Caco-2 (cell line): ENCODE data around the gene GALNT17. TPM values are rescaled to one million over a fixed set of nuclear protein-coding genes. Genes with fewer than 3 reads are reported as not detected.

Source experiments
- BruUV-seq: library from RNA; stranded (reverse); fragments of 400-500 nt; replicated peaks from 2 replicates; lab custom pipeline; 2021; lab: Mats Ljungman, UMichigan
- CTCF ChIA-PET: fragments of 300-600 bp; sonication (Branson Sonifier 250); formaldehyde crosslinking; loops from one replicate; lab custom pipeline; 2022; ENCODE audit warnings: antibody characterized with exemption; lab: Charles Lee
- POLR2A ChIA-PET: fragments of 300-600 bp; sonication (Branson Sonifier 250); formaldehyde crosslinking; loops from one replicate; lab custom pipeline; 2022; ENCODE audit warnings: antibody characterized with exemption; lab: Charles Lee
- DNase-seq, 2 experiments: peaks; one replicate each; pipeline versions ENCODE4 v3.0.0 to v3.0.0-alpha.2; 2020 to 2022
- H3K27me3 ChIP-seq: replicated peaks from 2 replicates; pipeline ENCODE4 v1.6.0; 2011; ENCODE audit warnings: low read length; ENCODE audit not compliant: control insufficient read depth, insufficient read depth
- H3K36me3 ChIP-seq: 2 replicates; pipeline ENCODE4 v1.5.1; 2011; ENCODE audit warnings: low read length; ENCODE audit not compliant: control insufficient read depth, insufficient read depth
- H3K4me1 ChIP-seq: fragments of 250-450 bp; sonication (Bioruptor Pico); 2 replicates; pipeline ENCODE4 v1.5.1; 2020; ENCODE audit warnings: mild to moderate bottlenecking
- H3K4me3 ChIP-seq: 2 replicates; pipeline ENCODE4 v1.5.1; 2011; ENCODE audit warnings: low read depth, mild to moderate bottlenecking, control low read depth, low read length
- H3K9me3 ChIP-seq: fragments of 250-450 bp; sonication (Bioruptor Pico); 2 replicates; pipeline ENCODE4 v1.5.1; 2020; ENCODE audit warnings: mild to moderate bottlenecking, moderate library complexity
- H3K27ac Mint-ChIP-seq: one replicate; pipeline ENCODE4 v1.8.0; 2022; ENCODE audit warnings: mixed read lengths; ENCODE audit not compliant: unreplicated experiment
- H3K27me3 Mint-ChIP-seq: one replicate; pipeline ENCODE4 v1.8.0; 2022; ENCODE audit warnings: mixed read lengths; ENCODE audit not compliant: insufficient read depth, unreplicated experiment
- H3K36me3 Mint-ChIP-seq: one replicate; pipeline ENCODE4 v1.8.0; 2022; ENCODE audit warnings: mild to moderate bottlenecking, mixed read lengths; ENCODE audit not compliant: insufficient read depth, unreplicated experiment
- H3K4me1 Mint-ChIP-seq: one replicate; pipeline ENCODE4 v1.8.0; 2022; ENCODE audit warnings: low read depth, mixed read lengths; ENCODE audit not compliant: unreplicated experiment
- H3K4me3 Mint-ChIP-seq: one replicate; pipeline ENCODE4 v1.8.0; 2022; ENCODE audit warnings: mild to moderate bottlenecking, moderate library complexity, mixed read lengths; ENCODE audit not compliant: unreplicated experiment
- H3K9me3 Mint-ChIP-seq: one replicate; pipeline ENCODE4 v1.8.0; 2022; ENCODE audit warnings: mixed read lengths; ENCODE audit not compliant: unreplicated experiment
- intact Hi-C: fragments of 100-400 bp; cut with micrococcal nuclease; formaldehyde crosslinking; loops from one replicate; pipeline ENCODE4 v1.10.0; 2022; ENCODE audit not compliant: unreplicated experiment
- total RNA-seq: library from RNA; stranded (reverse); gene quantifications from 2 replicates; pipeline ENCODE4 v1.2.3, GENCODE V29; 2022
- TF ChIP-seq, protein P1 (sequence below), 2 experiments: fragments of 200-600 bp in 1 of 2; IDR thresholded peaks; 1 replicate in 1 of 2; 2 replicates in 1 of 2; pipeline versions ENCODE4 v1.5.1 to v1.8.0; 2011 to 2022; ENCODE audit warnings: antibody characterized with exemption in 1 of 2, control low read depth in 1 of 2, inconsistent platforms in 1 of 2, low read depth in 1 of 2, low read length in 1 of 2, mild to moderate bottlenecking in 1 of 2, moderate library complexity in 1 of 2; ENCODE audit not compliant: insufficient read depth in 1 of 2, severe bottlenecking in 1 of 2, unreplicated experiment in 1 of 2

The GALNT17 gene
- total RNA-seq, 1 experiment from 2014 or later, result not detected

DNA sequence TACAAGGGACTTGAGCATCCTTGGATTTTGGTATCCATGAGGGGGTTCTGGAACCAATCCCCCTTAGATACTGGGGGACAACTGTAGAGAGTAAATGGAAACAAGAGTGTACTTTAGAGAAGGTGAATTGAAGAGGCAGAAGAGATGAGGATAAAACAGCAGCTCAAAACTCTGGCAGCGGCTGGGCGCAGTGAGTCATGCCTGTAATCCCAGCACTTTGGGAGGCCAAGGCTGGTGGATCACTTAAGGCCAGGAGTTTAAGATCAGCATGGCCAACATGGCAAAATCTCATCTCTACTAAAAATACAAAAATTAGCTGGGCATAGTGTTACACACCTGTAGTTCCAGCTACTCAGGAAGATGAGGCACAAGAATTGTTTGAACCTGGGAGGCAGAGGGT is 218.7 kb downstream of the GALNT17 start:
- peaks cover 35% of the 10 kb centered on the region for H3K9me3 Mint-ChIP-seq
- CTCF ChIA-PET, result no interaction called here
- 0 out of 2 replicates have a peak, but pooled peaks cover 3% of the 10 kb centered on the region for H3K9me3 ChIP-seq
- TF ChIP-seq, protein P1, sequence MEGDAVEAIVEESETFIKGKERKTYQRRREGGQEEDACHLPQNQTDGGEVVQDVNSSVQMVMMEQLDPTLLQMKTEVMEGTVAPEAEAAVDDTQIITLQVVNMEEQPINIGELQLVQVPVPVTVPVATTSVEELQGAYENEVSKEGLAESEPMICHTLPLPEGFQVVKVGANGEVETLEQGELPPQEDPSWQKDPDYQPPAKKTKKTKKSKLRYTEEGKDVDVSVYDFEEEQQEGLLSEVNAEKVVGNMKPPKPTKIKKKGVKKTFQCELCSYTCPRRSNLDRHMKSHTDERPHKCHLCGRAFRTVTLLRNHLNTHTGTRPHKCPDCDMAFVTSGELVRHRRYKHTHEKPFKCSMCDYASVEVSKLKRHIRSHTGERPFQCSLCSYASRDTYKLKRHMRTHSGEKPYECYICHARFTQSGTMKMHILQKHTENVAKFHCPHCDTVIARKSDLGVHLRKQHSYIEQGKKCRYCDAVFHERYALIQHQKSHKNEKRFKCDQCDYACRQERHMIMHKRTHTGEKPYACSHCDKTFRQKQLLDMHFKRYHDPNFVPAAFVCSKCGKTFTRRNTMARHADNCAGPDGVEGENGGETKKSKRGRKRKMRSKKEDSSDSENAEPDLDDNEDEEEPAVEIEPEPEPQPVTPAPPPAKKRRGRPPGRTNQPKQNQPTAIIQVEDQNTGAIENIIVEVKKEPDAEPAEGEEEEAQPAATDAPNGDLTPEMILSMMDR (IDR thresholded peaks at IDR 0.05; ENCODE audit: insufficient read depth in 1 of 2, low read depth in 1 of 2, low read length in 1 of 2, severe bottlenecking in 1 of 2, unreplicated experiment in 1 of 2), result no peak
- H3K4me1 ChIP-seq, result no peaks in the 10 kb centered on the region
- H3K27me3 Mint-ChIP-seq, result no peaks in the 10 kb centered on the region
- no peaks in the 10 kb centered on the region for H3K36me3 ChIP-seq
- H3K4me1 Mint-ChIP-seq, result no peaks in the 10 kb centered on the region
- H3K4me3 ChIP-seq, result no peak overlapping the region
- intact Hi-C loops, result no loop called here
- no peaks in the 10 kb centered on the region for H3K36me3 Mint-ChIP-seq
- H3K27me3 ChIP-seq, result no peaks in the 10 kb centered on the region
- POLR2A ChIA-PET, result no interaction called here
- DNase-seq, result no peak
- no peak overlapping the region for H3K4me3 Mint-ChIP-seq
- no peak overlapping the region for H3K27ac Mint-ChIP-seq
- no TSS peak for BruUV-seq

DNA sequence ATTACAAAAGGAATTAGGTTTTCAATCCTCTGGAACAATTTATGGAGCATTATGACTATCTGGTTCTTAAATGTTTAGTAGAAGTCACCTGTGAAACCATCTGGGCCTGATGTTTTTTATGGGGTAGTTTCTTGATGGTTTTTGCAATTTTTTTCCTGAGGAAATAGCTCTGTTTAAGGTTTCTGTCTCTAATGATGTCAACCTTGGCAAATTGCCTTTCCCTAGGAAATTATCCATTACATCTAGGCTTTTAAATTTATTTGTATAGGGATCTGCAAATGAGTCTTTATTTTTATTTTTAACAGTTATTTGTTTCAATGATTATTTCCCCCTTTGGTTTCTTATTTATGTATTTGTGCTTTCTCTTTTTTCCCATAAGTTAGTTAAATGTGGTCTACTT is 222.8 kb downstream of the GALNT17 start:
- intact Hi-C loops, result no loop called here
- DNase-seq, result no peak
- Mint-ChIP-seq H3K9me3 (peaks cover 35% of the 10 kb centered on the region), H3K27ac (no peak overlapping the region), H3K4me3 (no peak overlapping the region), H3K4me1 (no peaks in the 10 kb centered on the region), H3K36me3 (no peaks in the 10 kb centered on the region), H3K27me3 (no peaks in the 10 kb centered on the region)
- Histone ChIP-seq H3K4me1 (no peaks in the 10 kb centered on the region), H3K27me3 (no peaks in the 10 kb centered on the region), H3K36me3 (no peaks in the 10 kb centered on the region), H3K4me3 (no peak overlapping the region), H3K9me3 (0 out of 2 replicates have a peak, but pooled peaks cover 3% of the 10 kb centered on the region)
- BruUV-seq, result no TSS peak
- POLR2A ChIA-PET, result no interaction called here
- CTCF ChIA-PET, result no interaction called here
- TF ChIP-seq, protein P1 (IDR thresholded peaks at IDR 0.05; ENCODE audit: insufficient read depth in 1 of 2, low read depth in 1 of 2, low read length in 1 of 2, severe bottlenecking in 1 of 2, unreplicated experiment in 1 of 2), result no peak

DNA sequence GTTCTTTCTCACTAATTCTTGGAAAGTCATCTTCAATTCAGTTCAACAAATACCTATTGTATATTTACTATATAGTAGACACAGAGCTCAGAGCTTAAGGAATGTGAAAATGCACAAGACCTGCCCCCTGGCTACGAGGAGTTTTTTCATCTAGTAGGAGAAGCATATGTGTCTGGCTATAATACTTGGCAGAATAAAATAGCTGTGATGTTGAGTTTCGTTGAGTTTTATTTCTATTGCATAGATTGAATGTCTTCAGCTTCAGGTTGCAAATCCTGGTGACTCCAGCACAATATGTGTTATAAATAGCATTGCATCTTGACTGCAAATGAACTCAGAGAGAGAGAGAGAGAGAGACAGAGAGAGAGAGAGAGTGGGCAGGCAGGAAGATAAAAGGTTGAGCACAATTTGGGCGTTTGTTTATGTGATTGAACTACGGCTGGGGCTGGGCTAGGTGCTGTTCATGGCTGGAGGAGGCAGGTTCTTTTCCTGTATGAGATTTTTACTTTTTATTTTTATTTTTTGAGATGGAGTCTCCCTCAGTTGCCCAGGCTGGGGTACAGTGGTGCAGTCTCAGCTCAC is 229.6 kb downstream of the GALNT17 start:
- H3K9me3 ChIP-seq, result 0 out of 2 replicates have a peak, but pooled peaks cover 3% of the 10 kb centered on the region
- ChIA-PET CTCF (no interaction called here), POLR2A (no interaction called here)
- Mint-ChIP-seq H3K27ac (no peak overlapping the region), H3K36me3 (no peaks in the 10 kb centered on the region), H3K9me3 (peaks cover 29% of the 10 kb centered on the region), H3K27me3 (no peaks in the 10 kb centered on the region), H3K4me1 (no peaks in the 10 kb centered on the region), H3K4me3 (no peak overlapping the region)
- H3K36me3 ChIP-seq, result no peaks in the 10 kb centered on the region
- DNase-seq, result no peak
- no peaks in the 10 kb centered on the region for H3K27me3 ChIP-seq
- H3K4me1 ChIP-seq, result no peaks in the 10 kb centered on the region
- H3K4me3 ChIP-seq, result no peak overlapping the region
- intact Hi-C loops, result no loop called here
- TF ChIP-seq, protein P1 (IDR thresholded peaks at IDR 0.05; ENCODE audit: insufficient read depth in 1 of 2, low read depth in 1 of 2, low read length in 1 of 2, severe bottlenecking in 1 of 2, unreplicated experiment in 1 of 2), result no peak
- BruUV-seq, result no TSS peak
